HG02588 (cell line): ENCODE data around the gene UGT1A10.
"Not testable (repeated sequence)": the region's sequence is repeated elsewhere in the genome, so short reads cannot be mapped to it uniquely, and the experiment has no call there.

ENCODE experiments used
- ATAC-seq: cut with Tn5 transposase; IDR thresholded peaks from one replicate; pipeline ENCODE4 v1.9.1; 2021; ENCODE audit warnings: mild to moderate bottlenecking, moderate library complexity; ENCODE audit not compliant: unreplicated experiment

UGT1A10 gene

DNA sequence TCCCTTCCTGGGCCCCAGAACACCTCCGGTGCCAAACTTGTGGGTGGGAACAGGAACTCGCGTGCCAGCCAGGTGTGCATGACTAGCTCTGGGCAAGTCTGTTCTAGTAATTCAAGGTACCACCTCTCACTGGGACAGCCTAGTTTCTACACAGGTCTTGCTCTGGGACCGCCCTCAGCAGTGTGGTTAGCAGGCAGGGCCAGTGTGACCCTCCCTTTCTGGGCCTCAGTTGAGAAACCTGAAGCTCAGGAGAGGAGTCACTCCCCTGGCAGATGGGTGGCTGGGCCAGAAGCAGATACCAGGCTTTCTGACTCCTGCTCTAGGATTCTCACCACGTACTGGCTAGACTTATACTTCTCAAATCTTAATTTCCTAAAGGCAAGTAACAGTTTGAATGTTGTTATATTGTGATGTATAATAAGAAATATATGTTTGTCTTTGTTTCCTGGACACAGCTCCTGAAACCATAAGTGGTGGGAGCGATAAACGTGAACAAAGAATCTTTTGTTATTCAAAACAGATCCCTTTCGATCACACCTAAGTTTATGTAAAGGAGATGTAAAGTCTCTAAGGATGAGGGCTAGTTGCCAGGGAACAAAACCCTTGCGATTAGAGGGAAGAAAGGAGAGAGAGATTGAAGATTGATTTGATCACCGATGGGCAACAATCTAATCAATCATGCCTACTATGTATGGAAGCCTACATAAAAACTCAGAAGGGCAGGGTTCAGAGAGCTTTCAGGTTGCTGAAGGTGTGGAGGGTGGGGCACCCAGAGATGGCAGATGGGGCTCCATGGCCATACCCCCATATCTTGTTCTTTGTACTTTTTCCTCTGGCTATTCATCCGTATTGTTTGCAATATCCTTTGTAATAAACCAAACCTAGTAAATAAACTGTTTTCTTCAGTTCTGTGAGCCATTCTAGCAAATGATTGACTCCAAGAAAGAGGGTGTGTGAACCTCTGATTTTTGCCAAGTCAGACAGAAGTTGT lies 55.5 kb downstream of the UGT1A10 start:
- no peak for ATAC-seq

DNA sequence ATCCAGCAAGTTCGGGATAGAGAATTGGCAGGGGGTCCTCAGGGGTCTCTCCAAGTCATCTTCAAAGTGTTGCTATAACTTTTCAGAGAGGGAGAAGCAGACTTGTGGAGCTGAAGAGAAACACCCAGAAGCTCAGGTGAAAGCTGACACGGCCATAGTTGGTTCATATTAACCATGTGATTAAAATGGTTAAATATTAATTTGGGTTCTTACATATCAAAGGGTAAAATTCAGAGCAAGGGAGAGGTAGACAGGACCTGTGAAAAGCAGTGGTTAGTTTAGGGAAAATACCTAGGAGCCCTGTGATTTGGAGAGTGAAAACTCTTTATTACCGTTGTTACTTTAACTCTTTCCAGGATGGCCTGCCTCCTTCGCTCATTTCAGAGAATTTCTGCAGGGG lies 56.4 kb downstream of the UGT1A10 start, which contains the start of gene UGT1A6:
UGT1A6 (plus strand) TSS at position 243 of the 400 bp plus-strand sequence; CDS start at position 358, 115 bp downstream.
- ATAC-seq, result no peak

DNA sequence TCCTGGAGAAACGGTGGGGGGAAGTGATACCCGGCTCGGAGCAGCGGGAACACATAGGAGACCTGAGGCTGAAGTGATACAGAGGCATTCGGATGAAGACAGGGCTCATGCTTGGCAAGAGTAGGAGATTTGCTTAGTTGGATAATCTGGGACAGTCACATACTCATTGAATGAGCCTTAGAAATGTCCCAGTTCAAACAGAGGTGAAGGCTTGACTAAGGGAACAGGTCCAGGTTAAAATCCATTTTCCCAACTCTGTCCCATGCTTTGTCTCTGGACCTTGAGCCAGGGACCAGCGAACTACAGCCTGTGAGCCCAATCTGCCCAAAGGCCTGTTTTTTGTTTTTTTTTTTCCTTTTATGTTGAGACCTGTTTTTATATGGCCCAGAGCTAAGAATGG lies 57.7 kb downstream of the UGT1A10 start:
- no peak for ATAC-seq

DNA sequence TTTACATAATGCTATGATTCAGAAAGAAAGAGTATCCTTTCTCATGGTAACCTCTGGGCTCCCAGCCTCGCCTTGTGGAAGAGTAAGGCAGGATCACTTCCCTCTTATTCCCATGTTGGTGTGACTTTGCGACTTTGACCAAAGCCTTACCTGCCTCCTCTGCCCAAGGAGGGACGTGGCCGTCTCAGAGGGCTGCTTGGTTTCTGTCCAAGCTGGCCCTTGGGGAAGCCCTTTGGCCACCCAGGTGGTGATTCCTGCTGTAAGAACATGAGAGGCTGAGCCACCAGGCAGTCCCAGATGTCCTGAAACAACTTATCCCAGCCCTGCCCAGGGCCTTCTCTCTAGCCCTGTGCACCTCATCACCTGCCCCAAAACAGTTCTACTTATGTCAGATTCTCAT lies 62.5 kb downstream of the UGT1A10 start:
- no peak for ATAC-seq

DNA sequence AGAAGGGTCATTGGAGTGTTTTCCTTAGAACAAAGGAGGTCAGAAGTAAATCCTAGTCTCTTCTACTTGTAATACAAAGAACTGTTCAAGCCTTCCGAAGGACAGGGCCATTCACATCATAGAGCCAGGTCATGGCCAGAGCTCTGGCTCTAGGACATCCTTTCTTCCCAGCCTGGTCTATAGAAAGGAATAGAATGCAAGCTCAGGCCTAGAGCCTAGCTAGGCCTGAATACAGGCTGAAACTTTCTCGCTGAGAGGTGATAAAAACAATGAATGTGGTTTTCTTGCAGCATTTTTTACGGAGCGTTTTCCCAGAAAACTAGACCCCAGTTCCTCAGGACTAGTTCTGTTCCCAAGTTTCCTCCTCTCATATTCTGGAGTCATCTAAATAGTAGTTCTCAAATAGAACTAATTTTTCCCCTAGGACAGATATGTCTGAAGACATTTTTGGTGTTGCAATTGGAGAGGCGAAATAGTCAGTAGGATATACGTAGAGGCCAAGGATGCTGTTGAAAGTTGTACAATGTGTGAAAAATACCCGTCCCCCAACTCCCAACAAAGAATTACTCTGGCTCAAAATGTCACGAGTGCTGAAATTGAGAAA lies 63.3 kb downstream of the UGT1A10 start:
- no peak for ATAC-seq

DNA sequence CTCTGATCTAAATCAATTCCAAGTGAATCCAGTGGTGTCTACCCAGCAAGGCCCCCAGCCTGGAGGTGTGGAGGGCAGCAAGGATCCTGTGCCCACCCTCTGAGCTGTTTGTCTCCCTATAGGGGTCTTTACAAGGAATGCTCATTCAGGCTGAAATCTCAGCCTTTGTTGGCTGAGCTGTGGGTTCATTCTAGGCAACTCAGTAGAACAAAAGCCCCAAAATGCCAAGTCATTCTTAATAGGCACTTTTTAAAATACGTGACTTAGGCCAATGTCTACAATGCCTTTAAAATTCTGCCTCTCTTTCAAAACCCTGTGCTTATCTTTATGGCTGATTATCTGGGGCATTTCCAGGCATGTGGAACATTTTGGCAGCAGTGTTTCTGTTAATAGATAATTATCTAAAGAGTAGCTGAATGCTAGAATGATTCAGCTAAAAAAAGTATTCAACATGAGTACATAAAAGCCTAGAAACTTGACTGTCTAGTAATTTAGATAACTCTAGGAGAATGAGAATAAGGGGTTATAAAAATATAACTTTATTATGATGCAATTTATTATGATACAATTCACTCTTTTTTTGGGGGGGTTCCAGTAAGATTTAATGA lies 63.9 kb downstream of the UGT1A10 start:
- no peak for ATAC-seq

DNA sequence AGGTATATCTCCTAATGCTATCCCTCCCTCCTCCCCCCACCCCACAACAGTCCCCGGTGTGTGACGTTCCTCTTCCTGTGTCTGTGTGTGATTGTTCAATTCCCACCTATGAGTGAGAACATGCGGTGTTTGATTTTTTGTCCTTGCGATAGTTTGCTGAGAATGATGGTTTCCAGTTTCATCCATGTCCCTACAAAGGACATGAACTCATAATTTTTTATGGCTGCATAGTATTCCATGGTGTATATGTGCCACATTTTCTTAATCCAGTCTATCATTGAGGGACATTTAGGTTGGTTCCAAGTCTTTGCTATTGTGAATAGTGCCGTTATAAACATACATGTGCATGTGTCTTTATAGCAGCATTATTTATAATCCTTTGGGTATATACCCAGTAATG lies 64.6 kb downstream of the UGT1A10 start:
- ATAC-seq, result not testable (repeated sequence)

DNA sequence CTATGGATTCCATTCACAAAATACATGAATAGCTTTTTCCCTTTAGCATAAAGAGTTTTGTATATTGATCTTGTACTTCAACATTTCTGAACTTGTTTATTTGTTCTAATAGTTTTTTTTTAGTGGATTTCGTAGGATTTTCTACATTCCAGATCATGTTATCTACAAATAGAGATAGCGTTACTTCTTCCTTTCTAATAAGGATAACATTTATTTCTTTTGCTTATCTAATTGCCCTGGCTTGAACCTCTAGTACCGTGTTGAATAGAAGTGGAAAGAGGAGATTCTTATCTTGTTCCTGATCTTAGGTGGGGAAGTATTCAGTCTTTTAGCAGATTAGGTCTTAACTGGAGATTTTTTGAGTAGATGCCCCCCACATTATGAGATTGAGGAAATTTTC lies 66.0 kb downstream of the UGT1A10 start:
- no peak for ATAC-seq

DNA sequence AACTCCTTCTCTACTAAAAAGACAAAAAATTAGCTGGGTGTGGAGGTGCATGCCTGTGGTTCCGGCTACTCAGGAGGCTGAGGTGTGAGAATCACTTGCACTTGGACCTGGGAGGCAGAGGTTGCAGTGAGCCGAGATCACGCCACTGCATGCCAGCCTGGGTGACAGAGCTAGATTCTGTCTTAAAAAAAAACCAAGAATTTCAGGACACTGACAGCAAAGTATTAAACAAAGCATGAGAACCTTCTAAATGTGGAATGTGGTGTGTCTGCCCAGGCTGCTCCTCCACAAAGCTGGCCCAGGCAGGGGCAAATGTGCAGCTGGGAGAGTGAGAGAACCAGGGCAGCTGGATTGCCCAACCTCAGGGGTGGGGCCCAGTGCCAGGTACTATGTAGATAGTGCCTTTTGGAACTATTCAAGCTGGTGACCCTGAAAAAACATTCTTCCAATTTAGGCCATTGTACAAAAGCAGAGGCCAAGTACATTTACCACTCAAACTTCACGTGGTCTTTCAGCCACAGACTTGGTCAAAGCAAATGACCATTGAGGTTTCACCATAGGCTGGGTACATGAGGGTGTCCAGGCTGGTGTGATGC lies 69.8 kb downstream of the UGT1A10 start:
- no peak for ATAC-seq

DNA sequence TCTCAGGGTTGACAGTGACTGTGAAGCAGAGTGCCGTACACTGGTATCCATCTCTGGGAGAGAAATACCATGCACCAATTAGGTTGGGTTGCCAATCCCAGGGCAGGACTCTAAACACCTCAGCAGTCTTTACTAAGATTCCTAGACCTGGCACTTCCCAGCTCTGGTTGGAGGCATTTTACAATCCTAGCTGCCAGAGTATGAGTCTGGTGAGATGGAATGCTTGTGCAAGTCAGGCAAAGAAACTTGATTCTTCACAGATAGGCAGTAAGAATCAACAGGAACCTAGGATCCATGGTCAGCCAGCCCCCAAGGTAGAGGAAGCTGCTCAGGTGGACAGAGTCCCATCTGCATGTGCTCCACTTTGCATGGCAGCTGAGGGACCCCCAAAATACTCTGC lies 70.5 kb downstream of the UGT1A10 start:
- no peak for ATAC-seq

DNA sequence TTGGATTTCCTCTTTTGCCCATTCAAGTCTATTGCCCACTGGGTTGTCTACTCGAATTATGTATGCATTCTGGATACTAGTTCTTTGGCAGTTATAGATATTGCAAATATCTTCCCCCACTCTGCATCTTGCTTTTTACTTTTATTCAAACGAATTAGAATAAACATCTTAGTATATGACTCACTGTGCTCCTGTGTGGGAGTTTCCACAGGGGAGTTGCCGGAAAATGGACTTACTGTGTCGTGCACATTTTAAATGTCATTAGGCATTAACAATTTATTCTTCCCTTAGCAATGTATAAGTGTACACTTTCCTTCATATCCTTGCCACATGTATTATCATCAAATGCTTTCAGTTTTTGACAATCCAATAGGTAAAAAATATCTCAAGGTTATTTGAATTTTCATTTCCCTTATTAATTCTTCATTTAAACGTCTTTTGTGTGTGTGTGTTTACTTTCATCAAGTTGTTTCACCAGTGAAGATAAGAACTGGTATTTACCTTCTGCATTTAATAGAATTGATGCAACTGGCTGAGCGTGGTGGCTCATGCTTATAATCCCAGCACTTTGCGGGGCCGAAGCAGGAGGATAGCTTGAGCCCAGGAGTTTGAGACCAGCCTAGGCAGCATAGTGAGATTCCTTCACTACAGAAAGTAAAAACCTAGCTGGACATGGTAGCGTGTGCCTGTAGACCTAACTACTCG lies 71.8 kb downstream of the UGT1A10 start:
- ATAC-seq, result no peak

DNA sequence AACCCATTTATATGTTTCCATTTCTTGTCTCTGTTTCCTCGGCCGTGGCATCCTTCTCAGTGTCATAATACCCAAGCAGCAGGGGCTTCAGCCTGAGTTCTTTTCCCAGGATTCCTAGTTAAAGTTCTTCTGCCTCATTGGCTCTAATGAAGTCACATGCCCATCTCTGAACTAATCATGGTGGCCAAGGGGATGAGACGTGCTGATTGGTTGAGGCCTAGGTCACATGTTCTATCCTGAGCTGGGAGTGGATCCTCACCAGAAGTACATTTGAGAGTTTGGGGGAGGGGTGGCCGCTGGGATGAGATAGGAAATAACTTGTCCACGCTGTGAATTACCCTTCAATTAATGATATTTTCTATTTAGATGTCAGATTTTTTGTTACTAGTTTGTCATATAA lies 72.7 kb downstream of the UGT1A10 start:
- no peak for ATAC-seq

DNA sequence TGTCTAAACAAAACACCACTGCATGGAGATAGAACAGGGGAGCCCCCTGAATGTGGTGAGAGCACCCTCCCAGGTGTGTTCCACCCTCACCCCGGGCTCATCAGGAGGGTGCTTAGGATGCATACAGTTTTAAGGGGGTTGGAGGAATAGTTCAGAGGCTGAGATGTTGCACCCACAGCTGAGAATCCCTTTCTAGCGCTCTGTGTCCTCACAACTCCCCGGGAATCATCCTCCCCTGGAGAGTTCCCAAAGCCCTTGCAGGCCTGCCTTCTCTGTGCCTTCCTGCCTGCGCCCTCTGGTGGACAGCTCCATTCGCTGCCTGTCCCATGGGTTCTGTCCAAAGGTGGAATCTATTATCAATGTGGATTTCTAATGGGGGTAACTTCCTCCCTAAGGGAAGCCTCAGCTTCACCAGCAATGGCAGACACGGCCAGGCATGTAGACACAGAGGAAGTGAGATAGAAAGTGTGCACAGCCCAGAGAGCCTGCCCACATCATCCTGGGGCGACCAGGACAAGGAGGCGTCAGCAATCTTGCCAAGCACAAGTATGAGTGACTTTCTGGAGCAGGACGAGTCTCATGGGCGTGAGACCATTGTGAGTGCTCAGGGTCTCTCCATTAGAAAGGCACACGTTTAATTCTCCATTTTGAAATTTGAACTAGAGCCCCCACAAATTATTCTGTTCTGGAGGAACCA lies 75.2 kb downstream of the UGT1A10 start:
- no peak for ATAC-seq

DNA sequence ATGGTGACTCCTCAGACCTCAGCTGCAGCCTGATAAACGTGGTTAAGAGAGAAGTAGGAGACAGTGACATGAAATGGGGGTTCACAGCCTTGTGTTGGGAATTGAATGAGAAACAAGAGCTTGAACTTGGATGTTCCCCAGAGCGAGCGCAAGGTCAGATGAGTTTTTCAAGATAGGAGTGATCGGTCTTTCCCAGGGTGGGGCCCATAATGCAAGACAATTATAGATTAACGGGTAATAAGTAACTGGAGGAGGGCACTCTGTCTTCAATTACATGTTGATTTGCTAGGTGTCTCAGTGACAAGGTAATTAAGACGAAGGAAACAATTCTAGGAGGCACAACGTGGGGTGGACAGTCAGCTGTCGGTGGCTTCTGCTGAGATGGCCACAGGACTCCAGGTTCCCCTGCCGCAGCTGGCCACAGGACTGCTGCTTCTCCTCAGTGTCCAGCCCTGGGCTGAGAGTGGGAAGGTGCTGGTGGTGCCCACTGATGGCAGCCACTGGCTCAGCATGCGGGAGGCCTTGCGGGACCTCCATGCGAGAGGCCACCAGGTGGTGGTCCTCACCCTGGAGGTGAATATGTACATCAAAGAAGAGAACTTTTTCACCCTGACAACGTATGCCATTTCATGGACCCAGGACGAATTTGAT lies 76.5 kb downstream of the UGT1A10 start, which contains the start of gene UGT1A5:
UGT1A5 (plus strand) TSS at position 297 of the 651 bp plus-strand sequence; CDS start at position 382, 85 bp downstream.
- no peak for ATAC-seq

DNA sequence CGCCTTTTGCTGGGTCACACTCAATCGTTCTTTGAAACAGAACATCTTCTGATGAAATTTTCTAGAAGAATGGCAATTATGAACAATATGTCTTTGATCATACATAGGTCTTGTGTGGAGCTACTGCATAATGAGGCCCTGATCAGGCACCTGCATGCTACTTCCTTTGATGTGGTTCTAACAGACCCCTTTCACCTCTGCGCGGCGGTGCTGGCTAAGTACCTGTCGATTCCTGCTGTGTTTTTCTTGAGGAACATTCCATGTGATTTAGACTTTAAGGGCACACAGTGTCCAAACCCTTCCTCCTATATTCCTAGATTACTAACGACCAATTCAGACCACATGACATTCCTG lies 77.0 kb downstream of the UGT1A10 start:
- ATAC-seq, result no peak

DNA sequence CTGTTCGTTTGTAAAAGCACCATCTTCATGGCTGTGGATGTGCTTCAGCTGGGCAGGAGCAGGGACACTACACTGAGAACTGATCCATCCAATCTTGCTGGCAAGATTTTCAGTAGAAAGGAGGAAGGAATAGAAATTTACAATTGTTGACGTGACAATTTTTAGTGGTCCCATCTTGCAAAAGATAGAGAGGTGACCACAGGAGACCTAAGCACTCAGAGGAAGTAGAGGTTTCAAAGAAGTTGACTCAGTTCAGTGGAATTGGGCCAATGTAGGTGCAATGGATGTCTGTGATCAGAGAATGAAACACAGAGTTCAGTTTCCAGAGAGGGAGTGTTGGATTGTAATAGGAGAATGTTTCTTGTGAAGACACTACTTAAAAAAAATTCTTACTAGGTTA lies 77.9 kb downstream of the UGT1A10 start:
- ATAC-seq, result no peak

DNA sequence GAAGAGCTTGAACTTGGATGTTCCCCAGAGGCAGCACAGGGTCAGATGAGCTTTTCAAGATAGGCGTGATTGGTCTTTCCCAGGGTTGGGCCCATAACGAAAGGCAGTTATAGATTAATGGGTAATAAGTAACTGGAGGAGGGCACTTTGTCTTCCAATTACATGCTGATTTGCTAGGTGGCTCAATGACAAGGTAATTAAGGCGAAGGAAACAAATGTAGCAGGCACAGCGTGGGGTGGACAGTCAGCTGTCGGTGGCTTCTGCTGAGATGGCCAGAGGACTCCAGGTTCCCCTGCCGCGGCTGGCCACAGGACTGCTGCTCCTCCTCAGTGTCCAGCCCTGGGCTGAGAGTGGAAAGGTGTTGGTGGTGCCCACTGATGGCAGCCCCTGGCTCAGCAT lies 82.3 kb downstream of the UGT1A10 start, which contains the start of gene UGT1A4:
UGT1A4 (plus strand) TSS at position 185 of the 400 bp plus-strand sequence; CDS start at position 270, 85 bp downstream.
- ATAC-seq, result no peak

DNA sequence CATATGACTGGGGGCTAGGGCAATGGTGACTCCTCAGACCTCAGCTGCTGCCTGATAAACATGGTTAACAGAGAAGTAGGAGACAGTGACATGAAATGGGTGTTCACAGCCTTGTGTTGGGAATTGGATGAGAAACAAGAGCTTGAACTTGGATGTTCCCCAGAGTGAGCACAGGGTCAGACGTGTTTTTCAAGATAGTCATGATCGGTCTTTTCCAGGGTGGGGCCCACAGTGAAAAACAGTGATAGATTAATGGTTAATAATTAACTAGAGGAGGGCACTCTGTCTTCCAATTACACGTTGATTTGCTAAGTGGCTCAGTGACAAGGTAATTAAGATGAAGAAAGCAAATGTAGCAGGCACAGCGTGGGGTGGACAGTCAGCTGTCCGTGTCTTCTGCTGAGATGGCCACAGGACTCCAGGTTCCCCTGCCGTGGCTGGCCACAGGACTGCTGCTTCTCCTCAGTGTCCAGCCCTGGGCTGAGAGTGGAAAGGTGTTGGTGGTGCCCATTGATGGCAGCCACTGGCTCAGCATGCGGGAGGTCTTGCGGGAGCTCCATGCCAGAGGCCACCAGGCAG lies 92.6 kb downstream of the UGT1A10 start, which contains the start of gene UGT1A3:
UGT1A3 (plus strand) TSS at position 320 of the 579 bp plus-strand sequence; CDS start at position 405, 85 bp downstream.
- ATAC-seq, result no peak
